SU-DHL-6 (cell line): ENCODE results near the gene CACNB4.
"Not testable (repeated sequence)": the region's sequence is repeated elsewhere in the genome, so short reads cannot be mapped to it uniquely, and the experiment has no call there.

ENCODE experiments used
- H2AFZ ChIP-seq: fragments of 200-600 bp; sonication (generic); 2 replicates; pipeline ENCODE4 v1.6.1; 2014; ENCODE audit warnings: low read depth, mild to moderate bottlenecking, moderate library complexity, mixed read lengths, antibody characterized with exemption, low read length; ENCODE audit not compliant: severe bottlenecking
- H3F3A ChIP-seq: fragments of 200-600 bp; shearing (Covaris generic); 2 replicates; pipeline ENCODE4 v1.6.0; 2016; ENCODE audit warnings: antibody characterized with exemption, mild to moderate bottlenecking; ENCODE audit not compliant: insufficient read depth
- H3K27ac ChIP-seq: fragments of 200-600 bp; sonication (generic); 2 replicates; pipeline ENCODE4 v1.5.1; 2016; ENCODE audit warnings: low read depth, mild to moderate bottlenecking, low read length, moderate library complexity, mixed read lengths
- H3K27me3 ChIP-seq: fragments of 200-600 bp; sonication (generic), shearing (Covaris generic); 2 replicates; pipeline ENCODE4 v1.6.0; 2014; ENCODE audit warnings: mild to moderate bottlenecking, low read length
- H3K36me3 ChIP-seq: fragments of 200-600 bp; sonication (generic); 2 replicates; pipeline ENCODE4 v1.6.1; 2014; ENCODE audit warnings: mild to moderate bottlenecking, low read length, mixed read lengths
- H3K4me2 ChIP-seq: fragments of 300-600, 200-600 bp; shearing (Covaris generic), sonication (generic); 2 replicates; pipeline ENCODE4 v1.6.0; 2014; ENCODE audit warnings: low read length, low read depth, mild to moderate bottlenecking; ENCODE audit not compliant: poor library complexity, severe bottlenecking
- H3K4me3 ChIP-seq: fragments of 200-600 bp; sonication (generic); 2 replicates; pipeline ENCODE4 v1.5.1; 2014; ENCODE audit warnings: antibody characterized with exemption, low read length, mild to moderate bottlenecking, mixed read lengths; ENCODE audit not compliant: insufficient read depth, poor library complexity, severe bottlenecking
- H3K79me2 ChIP-seq: fragments of 200-600 bp; sonication (generic); 2 replicates; pipeline ENCODE4 v1.6.1; 2014; ENCODE audit warnings: mild to moderate bottlenecking, low read length, moderate library complexity; ENCODE audit not compliant: insufficient read depth
- H3K9ac ChIP-seq: fragments of 200-600 bp; sonication (generic); 2 replicates; pipeline ENCODE4 v1.7.0; 2014; ENCODE audit warnings: mild to moderate bottlenecking, low read length
- H3K9me2 ChIP-seq: fragments of 200-600 bp; sonication (generic); replicated peaks from 2 replicates; pipeline ENCODE4 v1.6.1; 2014; ENCODE audit warnings: low read length; ENCODE audit not compliant: insufficient read depth
- H3K9me3 ChIP-seq: fragments of 200-600 bp; sonication (generic); 2 replicates; pipeline ENCODE4 v1.6.1; 2014; ENCODE audit warnings: low read length, mixed read lengths; ENCODE audit not compliant: insufficient read depth
- H4K20me1 ChIP-seq: fragments of 200-600 bp; sonication (generic); 2 replicates; pipeline ENCODE4 v1.6.1; 2014; ENCODE audit warnings: low read depth, mild to moderate bottlenecking, antibody characterized with exemption, low read length, moderate library complexity, mixed read lengths
- CTCF ChIP-seq: fragments of 200-600 bp; sonication (generic); IDR thresholded peaks from one replicate; pipeline ENCODE4 v1.5.1; 2017; ENCODE audit warnings: antibody characterized with exemption, mild to moderate bottlenecking, low read length, moderate library complexity; ENCODE audit not compliant: insufficient read depth, poor library complexity, severe bottlenecking
- EZH2phosphoT487 ChIP-seq: fragments of 200-600 bp; sonication (generic), shearing (Covaris generic); conservative IDR thresholded peaks from 2 replicates; pipeline ENCODE4 v1.6.1; 2018; ENCODE audit warnings: mild to moderate bottlenecking, antibody characterized with exemption, low read length, moderate library complexity, mixed read lengths

The CACNB4 gene

GRCh38 chr2:152015552-152015951 lies 83.3 kb downstream of the CACNB4 start:
- no peaks in the 10 kb centered on the region for H3K79me2 ChIP-seq
- H3K9ac ChIP-seq, result no peak overlapping the region
- H3K27me3 ChIP-seq, result no peaks in the 10 kb centered on the region
- H4K20me1 ChIP-seq, result no peaks in the 10 kb centered on the region
- H3K4me2 ChIP-seq, result no peak overlapping the region
- no peaks in the 10 kb centered on the region for H3F3A ChIP-seq
- H3K9me3 ChIP-seq, result no peaks in the 10 kb centered on the region
- H3K27ac ChIP-seq, result no peak overlapping the region
- no peak for TF ChIP-seq CTCF
- TF ChIP-seq EZH2phosphoT487, result no peak
- no peaks in the 10 kb centered on the region for H3K36me3 ChIP-seq
- H2AFZ ChIP-seq, result no peak overlapping the region
- no peaks in the 10 kb centered on the region for H3K9me2 ChIP-seq
- H3K4me3 ChIP-seq, result no peak overlapping the region

- H3F3A ChIP-seq, result no peaks in the 10 kb centered on the region
- no peak overlapping the region for H3K27ac ChIP-seq
- no peaks in the 10 kb centered on the region for H3K9me2 ChIP-seq
- H3K27me3 ChIP-seq, result no peaks in the 10 kb centered on the region
- H3K4me3 ChIP-seq, result no peak overlapping the region
- no peak overlapping the region for H2AFZ ChIP-seq
- no peak for TF ChIP-seq CTCF
- TF ChIP-seq EZH2phosphoT487, result no peak
- H4K20me1 ChIP-seq, result no peaks in the 10 kb centered on the region
- H3K79me2 ChIP-seq, result no peaks in the 10 kb centered on the region
- H3K9me3 ChIP-seq, result no peaks in the 10 kb centered on the region
- no peak overlapping the region for H3K4me2 ChIP-seq
- no peak overlapping the region for H3K9ac ChIP-seq
- no peaks in the 10 kb centered on the region for H3K36me3 ChIP-seq
Observed at GRCh38 chr2:152012697-152013096, 86.1 kb downstream of the CACNB4 start.

GRCh38 chr2:152011724-152012123 lies 87.1 kb downstream of the CACNB4 start:
- TF ChIP-seq EZH2phosphoT487, result no peak
- no peak for TF ChIP-seq CTCF

GRCh38 chr2:152005607-152006006 lies 93.2 kb downstream of the CACNB4 start:
- H3K9me3 ChIP-seq, result no peaks in the 10 kb centered on the region
- no peak for TF ChIP-seq EZH2phosphoT487
- no peak for TF ChIP-seq CTCF
- no peak overlapping the region for H2AFZ ChIP-seq
- H3K79me2 ChIP-seq, result no peaks in the 10 kb centered on the region
- H4K20me1 ChIP-seq, result no peaks in the 10 kb centered on the region
- H3K4me2 ChIP-seq, result no peak overlapping the region
- no peak overlapping the region for H3K27ac ChIP-seq
- H3K9ac ChIP-seq, result no peak overlapping the region
- H3K27me3 ChIP-seq, result no peaks in the 10 kb centered on the region
- H3K9me2 ChIP-seq, result no peaks in the 10 kb centered on the region
- H3K4me3 ChIP-seq, result no peak overlapping the region
- no peaks in the 10 kb centered on the region for H3F3A ChIP-seq
- no peaks in the 10 kb centered on the region for H3K36me3 ChIP-seq

More at GRCh38 chr2:152011724-152012123, 87.1 kb downstream of the CACNB4 start:
- no peaks in the 10 kb centered on the region for H3K9me3 ChIP-seq
- H3K4me3 ChIP-seq, result no peak overlapping the region
- no peaks in the 10 kb centered on the region for H3K36me3 ChIP-seq
- no peak overlapping the region for H3K4me2 ChIP-seq
- no peaks in the 10 kb centered on the region for H3F3A ChIP-seq
- H3K27ac ChIP-seq, result no peak overlapping the region
- H3K79me2 ChIP-seq, result no peaks in the 10 kb centered on the region
- no peak overlapping the region for H3K9ac ChIP-seq
- no peaks in the 10 kb centered on the region for H3K27me3 ChIP-seq
- H3K9me2 ChIP-seq, result no peaks in the 10 kb centered on the region
- no peaks in the 10 kb centered on the region for H4K20me1 ChIP-seq
- no peak overlapping the region for H2AFZ ChIP-seq

- not testable (repeated sequence) for H3K27ac ChIP-seq, H3K36me3 ChIP-seq, H3K9me2 ChIP-seq, H2AFZ ChIP-seq, H3K4me2 ChIP-seq, H3K9me3 ChIP-seq, H3K4me3 ChIP-seq, H3K27me3 ChIP-seq, H3K79me2 ChIP-seq, H4K20me1 ChIP-seq, H3F3A ChIP-seq, H3K9ac ChIP-seq
Observed at GRCh38 chr2:152003283-152003682, 95.6 kb downstream of the CACNB4 start.
